Stomach smooth muscle (tissue), 2 donors: ENCODE data around the gene PARVB.
"Not testable (repeated sequence)": the region's sequence is repeated elsewhere in the genome, so short reads cannot be mapped to it uniquely, and the experiment has no call there.

Source experiments
- H3K27ac ChIP-seq: one replicate; pipeline ENCODE4 v1.7.0; 2013; ENCODE audit warnings: mild to moderate bottlenecking, low read length, inconsistent platforms
- H3K27me3 ChIP-seq, 2 donors: one replicate each; pipeline ENCODE4 v1.7.0; 2013; ENCODE audit warnings: low read length in 2 of 2; ENCODE audit not compliant: insufficient read depth in 2 of 2, control insufficient read depth in 1 of 2
- H3K36me3 ChIP-seq, 2 donors: one replicate each; pipeline ENCODE4 v1.7.0; 2013; ENCODE audit warnings: low read length in 2 of 2; ENCODE audit not compliant: control insufficient read depth in 2 of 2, insufficient read depth in 2 of 2
- H3K4me1 ChIP-seq: one replicate; pipeline ENCODE4 v1.7.0; 2013; ENCODE audit warnings: low read length; ENCODE audit not compliant: control insufficient read depth, insufficient read depth
- H3K4me3 ChIP-seq, 2 donors: one replicate each; pipeline ENCODE4 v1.7.0; 2013; ENCODE audit warnings: low read length in 2 of 2
- H3K9ac ChIP-seq, 2 donors: one replicate each; pipeline ENCODE4 v1.7.0; 2013; ENCODE audit warnings: low read length in 2 of 2, mild to moderate bottlenecking in 1 of 2
- H3K9me3 ChIP-seq, 2 donors: one replicate each; pipeline ENCODE4 v1.7.0; 2013; ENCODE audit warnings: low read length in 2 of 2; ENCODE audit not compliant: control insufficient read depth in 2 of 2
- donor health status: healthy.
- donor health status: Pancreatic carcinoma.

PARVB gene

GRCh38 chr22:44099696-44100095 lies 75.6 kb downstream of the PARVB start:
- Histone ChIP-seq H3K4me3 (no peak overlapping the region), H3K27me3 (no peaks in the 10 kb centered on the region), H3K9me3 (no peaks in the 10 kb centered on the region), H3K4me1 (no peaks in the 10 kb centered on the region), H3K9ac (no peak overlapping the region), H3K27ac (no peak overlapping the region), H3K36me3 (peaks cover 2 to 3% of the 10 kb centered on the region in 2 donors)

GRCh38 chr22:44100411-44100810 lies 76.3 kb downstream of the PARVB start:
- H3K36me3 ChIP-seq = peaks cover 0 to 3% of the 10 kb centered on the region in 2 donors
- no peak overlapping the region for H3K9ac ChIP-seq

GRCh38 chr22:44102121-44102520 lies 78.0 kb downstream of the PARVB start:
- no peaks in the 10 kb centered on the region for H3K27me3 ChIP-seq
- no peaks in the 10 kb centered on the region for H3K4me1 ChIP-seq
- no peak overlapping the region for H3K27ac ChIP-seq
- H3K9ac ChIP-seq = no peak overlapping the region
- H3K36me3 ChIP-seq = peaks cover 0 to 3% of the 10 kb centered on the region in 2 donors
- no peak overlapping the region for H3K4me3 ChIP-seq
- no peaks in the 10 kb centered on the region for H3K9me3 ChIP-seq

More at GRCh38 chr22:44100411-44100810, 76.3 kb downstream of the PARVB start:
- Histone ChIP-seq H3K4me3 (no peak overlapping the region), H3K27me3 (no peaks in the 10 kb centered on the region), H3K4me1 (no peaks in the 10 kb centered on the region), H3K9me3 (no peaks in the 10 kb centered on the region), H3K27ac (no peak overlapping the region)

GRCh38 chr22:44102856-44103255 lies 78.8 kb downstream of the PARVB start:
- Histone ChIP-seq H3K36me3 (peaks cover 0 to 3% of the 10 kb centered on the region in 2 donors), H3K9me3 (no peaks in the 10 kb centered on the region), H3K4me1 (no peaks in the 10 kb centered on the region), H3K27ac (no peak overlapping the region), H3K27me3 (no peaks in the 10 kb centered on the region), H3K9ac (no peak overlapping the region), H3K4me3 (no peak overlapping the region)

- Histone ChIP-seq H3K4me3 (no peak overlapping the region), H3K27ac (no peak overlapping the region), H3K4me1 (peaks cover 2% of the 10 kb centered on the region), H3K9me3 (no peaks in the 10 kb centered on the region), H3K27me3 (no peaks in the 10 kb centered on the region), H3K36me3 (peaks cover 0 to 3% of the 10 kb centered on the region in 2 donors), H3K9ac (no peak overlapping the region)
Observed at GRCh38 chr22:44103735-44104480, 79.8 kb downstream of the PARVB start.

GRCh38 chr22:44107340-44107739 lies 83.2 kb downstream of the PARVB start:
- H3K4me1 ChIP-seq = peaks cover 2% of the 10 kb centered on the region
- no peak overlapping the region for H3K27ac ChIP-seq
- no peak overlapping the region for H3K4me3 ChIP-seq
- no peaks in the 10 kb centered on the region for H3K27me3 ChIP-seq
- no peaks in the 10 kb centered on the region for H3K9me3 ChIP-seq
- no peak overlapping the region for H3K9ac ChIP-seq
- H3K36me3 ChIP-seq = no peaks in the 10 kb centered on the region

- Histone ChIP-seq H3K4me1 (peaks cover 2% of the 10 kb centered on the region), H3K27me3 (no peaks in the 10 kb centered on the region), H3K36me3 (no peaks in the 10 kb centered on the region), H3K9me3 (no peaks in the 10 kb centered on the region), H3K9ac (no peak overlapping the region), H3K27ac (no peak overlapping the region), H3K4me3 (no peak overlapping the region)
Observed at GRCh38 chr22:44108076-44108475, 84.0 kb downstream of the PARVB start.

GRCh38 chr22:44108806-44109385 lies 84.8 kb downstream of the PARVB start:
- Histone ChIP-seq H3K4me3 (no peak overlapping the region), H3K9ac (no peak overlapping the region), H3K36me3 (no peaks in the 10 kb centered on the region), H3K27ac (no peak overlapping the region), H3K4me1 (peaks cover 2% of the 10 kb centered on the region), H3K27me3 (no peaks in the 10 kb centered on the region), H3K9me3 (no peaks in the 10 kb centered on the region)

- Histone ChIP-seq H3K4me3 (no peak overlapping the region), H3K27ac (no peak overlapping the region), H3K36me3 (no peaks in the 10 kb centered on the region), H3K9me3 (no peaks in the 10 kb centered on the region), H3K9ac (no peak overlapping the region), H3K27me3 (no peaks in the 10 kb centered on the region), H3K4me1 (peaks cover 2% of the 10 kb centered on the region)
Observed at GRCh38 chr22:44109416-44109815, 85.3 kb downstream of the PARVB start.

GRCh38 chr22:44110656-44111055 lies 86.6 kb downstream of the PARVB start:
- not testable (repeated sequence) for H3K27ac ChIP-seq

GRCh38 chr22:44111562-44112155 lies 87.6 kb downstream of the PARVB start:
- Histone ChIP-seq H3K4me3 (no peak overlapping the region), H3K27ac (no peak overlapping the region), H3K9me3 (no peaks in the 10 kb centered on the region), H3K4me1 (peaks cover 2% of the 10 kb centered on the region), H3K9ac (no peak overlapping the region), H3K27me3 (no peaks in the 10 kb centered on the region), H3K36me3 (no peaks in the 10 kb centered on the region)

More at GRCh38 chr22:44110656-44111055, 86.6 kb downstream of the PARVB start:
- not testable (repeated sequence) for H3K9me3 ChIP-seq, H3K4me1 ChIP-seq, H3K36me3 ChIP-seq, H3K9ac ChIP-seq, H3K27me3 ChIP-seq, H3K4me3 ChIP-seq
